ENCODE data around the gene CRTAC1. TPM values are rescaled to one million over a fixed set of nuclear protein-coding genes. Genes with fewer than 3 reads are reported as not detected.
A peak's percentile ranks its signal among the peaks of the same experiment; 100 is the strongest.

Gene CRTAC1
- total RNA-seq, 1 donor from 2014 or later: 0.37 TPM

GRCh38 chr10:97922022-97922758, 108.2 kb downstream of the CRTAC1 start:
- Mint-ChIP-seq H3K36me3 (ENCODE audit: low read depth) (no peaks in the 10 kb centered on the region), H3K4me3 (ENCODE audit: unreplicated experiment) (no peak overlapping the region), H3K27ac (ENCODE audit: unreplicated experiment) (no peak overlapping the region), H3K4me1 (ENCODE audit: low read depth) (no peaks in the 10 kb centered on the region), H3K27me3 (ENCODE audit: low read depth) (peaks cover 63% of the 10 kb centered on the region), H3K9me3 (ENCODE audit: low read depth) (no peaks in the 10 kb centered on the region)
- no peak for TF ChIP-seq CTCF (IDR thresholded peaks at IDR 0.05)
- peak; percentile 64 for DNase-seq (ENCODE audit: low spot score)

- H3K36me3 Mint-ChIP-seq (ENCODE audit: low read depth): no peaks in the 10 kb centered on the region
- H3K27ac Mint-ChIP-seq (ENCODE audit: unreplicated experiment): no peak overlapping the region
- no peak overlapping the region for H3K4me3 Mint-ChIP-seq (ENCODE audit: unreplicated experiment)
- DNase-seq (ENCODE audit: low spot score): peak; percentile 36
- no peak for TF ChIP-seq CTCF (IDR thresholded peaks at IDR 0.05)
- H3K27me3 Mint-ChIP-seq (ENCODE audit: low read depth): peaks cover 66% of the 10 kb centered on the region
- no peaks in the 10 kb centered on the region for H3K4me1 Mint-ChIP-seq (ENCODE audit: low read depth)
- H3K9me3 Mint-ChIP-seq (ENCODE audit: low read depth): no peaks in the 10 kb centered on the region
These were observed 108.8 kb downstream of the CRTAC1 start for GRCh38 chr10:97921581-97922021.

GRCh38 chr10:97920865-97921264, 109.6 kb downstream of the CRTAC1 start:
- Mint-ChIP-seq H3K9me3 (ENCODE audit: low read depth) (no peaks in the 10 kb centered on the region), H3K4me1 (ENCODE audit: low read depth) (no peaks in the 10 kb centered on the region), H3K27ac (ENCODE audit: unreplicated experiment) (no peak overlapping the region), H3K36me3 (ENCODE audit: low read depth) (no peaks in the 10 kb centered on the region), H3K4me3 (ENCODE audit: unreplicated experiment) (no peak overlapping the region), H3K27me3 (ENCODE audit: low read depth) (peaks cover 72% of the 10 kb centered on the region)
- no peak for TF ChIP-seq CTCF (IDR thresholded peaks at IDR 0.05)
- DNase-seq (ENCODE audit: low spot score): peak; percentile 60

GRCh38 chr10:97919012-97919411, 111.4 kb downstream of the CRTAC1 start:
- TF ChIP-seq CTCF (IDR thresholded peaks at IDR 0.05): no peak
- Mint-ChIP-seq H3K27me3 (ENCODE audit: low read depth) (peaks cover 66% of the 10 kb centered on the region), H3K27ac (ENCODE audit: unreplicated experiment) (no peak overlapping the region), H3K36me3 (ENCODE audit: low read depth) (no peaks in the 10 kb centered on the region), H3K4me1 (ENCODE audit: low read depth) (no peaks in the 10 kb centered on the region), H3K4me3 (ENCODE audit: unreplicated experiment) (no peak overlapping the region), H3K9me3 (ENCODE audit: low read depth) (no peaks in the 10 kb centered on the region)
- DNase-seq (ENCODE audit: low spot score): no peak

- TF ChIP-seq CTCF (IDR thresholded peaks at IDR 0.05): no peak
- Mint-ChIP-seq H3K27me3 (ENCODE audit: low read depth) (peaks cover 65% of the 10 kb centered on the region), H3K36me3 (ENCODE audit: low read depth) (no peaks in the 10 kb centered on the region), H3K4me3 (ENCODE audit: unreplicated experiment) (no peak overlapping the region), H3K9me3 (ENCODE audit: low read depth) (no peaks in the 10 kb centered on the region), H3K4me1 (ENCODE audit: low read depth) (no peaks in the 10 kb centered on the region), H3K27ac (ENCODE audit: unreplicated experiment) (no peak overlapping the region)
- DNase-seq (ENCODE audit: low spot score): no peak
These were observed 113.8 kb downstream of the CRTAC1 start for GRCh38 chr10:97916586-97916985.
